HepG2 (cell line): ENCODE data around the gene SLC26A2. TPM values are rescaled to one million over a fixed set of nuclear protein-coding genes. Genes with fewer than 3 reads are reported as not detected.

ENCODE experiments used
- GPN1 ChIP-seq: sonication (generic); formaldehyde crosslinking; IDR thresholded peaks from 2 replicates; pipeline ENCODE4 v1.5.1; 2020; ENCODE audit warnings: missing genetic modification reagents, borderline replicate concordance
- HNRNPK ChIP-seq: fragments of 200-400 bp; formaldehyde crosslinking; IDR thresholded peaks from 2 replicates; pipeline ENCODE4 v1.6.1; 2018; ENCODE audit warnings: low read length, low read depth, moderate library complexity, mild to moderate bottlenecking; ENCODE audit not compliant: poor library complexity, severe bottlenecking
- MBD4 ChIP-seq: IDR thresholded peaks from 2 replicates; pipeline ENCODE4 v1.6.1; 2012; ENCODE audit warnings: low read length, inconsistent platforms, borderline replicate concordance
- NFE2L1 ChIP-seq: sonication (generic); formaldehyde crosslinking; IDR thresholded peaks from 2 replicates; pipeline ENCODE4 v1.4.0; 2020; ENCODE audit warnings: missing genetic modification reagents, mild to moderate bottlenecking, borderline replicate concordance
- RFX1 ChIP-seq: fragments of 450-650 bp; IDR thresholded peaks from 2 replicates; pipeline ENCODE4 v1.6.1; 2017
- RORA ChIP-seq: sonication (generic); formaldehyde crosslinking; IDR thresholded peaks from 2 replicates; pipeline ENCODE4 v1.5.0; 2020; ENCODE audit warnings: mild to moderate bottlenecking, missing genetic modification reagents, moderate library complexity
- SP5 ChIP-seq: IDR thresholded peaks from 2 replicates; pipeline ENCODE4 v1.6.1; 2016; ENCODE audit warnings: low read depth, borderline replicate concordance
- SRSF1 ChIP-seq: fragments of 200-400 bp; formaldehyde crosslinking; optimal IDR thresholded peaks from 2 replicates; pipeline ENCODE3; 2017; ENCODE audit warnings: mild to moderate bottlenecking, low read depth, low read length, moderate library complexity
- ZKSCAN5 ChIP-seq: sonication (generic); formaldehyde crosslinking; IDR thresholded peaks from 2 replicates; pipeline ENCODE4 v1.5.1; 2020; ENCODE audit warnings: mild to moderate bottlenecking, missing genetic modification reagents
- ZNF143 ChIP-seq: sonication (generic); formaldehyde crosslinking; IDR thresholded peaks from 2 replicates; pipeline ENCODE4 v1.4.0; 2020; ENCODE audit warnings: missing genetic modification reagents
- ZNF343 ChIP-seq: sonication (generic); formaldehyde crosslinking; IDR thresholded peaks from 2 replicates; pipeline ENCODE4 v1.4.0; 2020; ENCODE audit warnings: mild to moderate bottlenecking, missing genetic modification reagents
- ZNF431 ChIP-seq: sonication (generic); formaldehyde crosslinking; IDR thresholded peaks from 2 replicates; pipeline ENCODE4 v1.9.0; 2022; ENCODE audit warnings: missing genetic modification reagents, low read depth, mild to moderate bottlenecking, borderline replicate concordance
- ZNF670 ChIP-seq: sonication (generic); formaldehyde crosslinking; IDR thresholded peaks from 2 replicates; pipeline ENCODE4 v1.8.0; 2022; ENCODE audit warnings: mild to moderate bottlenecking, missing genetic modification reagents, borderline replicate concordance
- ZNF775 ChIP-seq: sonication (generic); formaldehyde crosslinking; IDR thresholded peaks from 2 replicates; pipeline ENCODE4 v1.4.0; 2020; ENCODE audit warnings: missing genetic modification reagents, mild to moderate bottlenecking, moderate library complexity, borderline replicate concordance
- polyA plus RNA-seq, 8 experiments: library from polyadenylated mRNA; depleted of rRNA in 3 of 8; stranded (reverse) in 7 of 8; unstranded in 1 of 8; fragments of >200 nt; fragmentation: Illumina TruSeq in 4 of 8; extraction: Trizol in 4 of 8; gene quantifications; 2 replicates each; pipeline versions ENCODE4 v1.2.1 to v1.2.3, GENCODE V29; 2011 to 2016; ENCODE audit warnings: low read depth in 4 of 8, missing spikeins in 1 of 8, mixed read lengths in 1 of 8; ENCODE audit not compliant: insufficient read depth in 1 of 8
- total RNA-seq, 5 experiments: library from RNA; depleted of rRNA; stranded (reverse); fragments of >200 nt; fragmentation: Illumina TruSeq; extraction: Trizol; gene quantifications; 2 replicates each; pipeline ENCODE4 v1.2.3, GENCODE V29; 2016; ENCODE audit warnings: low read depth in 1 of 5
- TF ChIP-seq, protein P1 (sequence below), 2 experiments: sonication (generic) in 1 of 2; formaldehyde crosslinking in 1 of 2; IDR thresholded peaks; 2 replicates each; pipeline versions ENCODE4 v1.6.1 to v1.9.0; 2014 to 2022; ENCODE audit warnings: antibody characterized with exemption in 1 of 2, borderline replicate concordance in 1 of 2, inconsistent platforms in 1 of 2, low read depth in 1 of 2, missing genetic modification reagents in 1 of 2
- TF ChIP-seq, protein P2 (sequence below): sonication (generic); formaldehyde crosslinking; conservative IDR thresholded peaks from 2 replicates; pipeline ENCODE4 v1.8.0; 2022; ENCODE audit warnings: missing genetic modification reagents
- TF ChIP-seq, protein P3 (sequence below), 2 experiments: fragments of 450-650 bp in 1 of 2; sonication (generic) in 1 of 2; formaldehyde crosslinking; IDR thresholded peaks; 2 replicates each; pipeline versions ENCODE4 v1.5.0 to v1.8.0; 2020 to 2022; ENCODE audit warnings: mild to moderate bottlenecking in 1 of 2, missing genetic modification reagents in 1 of 2
- TF ChIP-seq, protein P4 (sequence below): sonication (generic); formaldehyde crosslinking; IDR thresholded peaks from 2 replicates; pipeline ENCODE4 v1.5.0; 2020; ENCODE audit warnings: missing genetic modification reagents

The SLC26A2 gene
- total and polyA plus RNA-seq, 2 of the 13 experiments (the other 11 are each of a cell fraction or from before 2014, with no cell fraction given) = 2.2 to 7.9 TPM

DNA sequence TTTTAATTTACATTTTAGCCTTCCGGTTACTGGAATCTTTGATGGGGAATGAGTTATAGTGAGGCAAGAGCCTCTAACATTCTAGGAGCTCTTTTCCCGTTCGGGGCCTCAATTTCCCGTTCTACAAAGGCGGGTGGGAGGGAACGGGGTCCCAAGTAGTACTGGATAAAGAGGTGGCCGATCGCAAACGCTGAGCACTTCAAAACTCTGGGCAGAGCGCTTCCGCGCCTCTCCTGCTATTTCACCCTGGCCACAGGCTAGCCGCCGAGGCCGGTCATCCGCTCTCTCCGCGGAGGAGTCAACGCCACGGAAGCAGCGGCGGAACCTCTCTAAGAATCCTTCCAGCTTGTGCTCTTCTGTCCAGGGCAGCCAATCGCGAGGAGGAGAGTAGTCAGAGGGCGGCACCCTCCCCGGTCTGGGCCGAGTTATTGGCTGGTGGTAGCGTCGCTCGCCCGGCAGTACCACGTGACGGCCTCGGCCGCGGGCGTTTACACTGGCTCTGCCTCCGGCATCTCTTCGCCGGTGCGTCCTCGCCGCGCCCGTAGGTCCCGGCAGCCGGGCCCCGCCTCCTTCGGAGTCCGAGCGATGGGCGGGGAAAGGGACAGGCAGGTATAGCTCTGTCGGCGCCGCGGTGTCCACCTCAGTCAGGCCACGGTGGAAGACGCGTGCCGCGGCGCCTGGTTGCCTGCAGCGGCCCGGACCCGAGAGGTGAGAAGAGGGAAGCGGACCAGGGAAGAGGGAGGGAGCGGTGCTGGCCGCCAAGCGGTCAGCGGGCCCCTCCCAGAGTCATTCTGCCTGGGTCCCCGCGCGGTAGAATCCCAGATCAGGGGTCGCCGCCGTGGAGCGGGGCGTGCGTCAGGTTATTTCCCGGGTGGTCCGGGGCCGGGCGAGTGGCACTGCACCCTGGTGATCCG lies at the start of gene SLC26A2 (continued):
- TF ChIP-seq, protein P1, sequence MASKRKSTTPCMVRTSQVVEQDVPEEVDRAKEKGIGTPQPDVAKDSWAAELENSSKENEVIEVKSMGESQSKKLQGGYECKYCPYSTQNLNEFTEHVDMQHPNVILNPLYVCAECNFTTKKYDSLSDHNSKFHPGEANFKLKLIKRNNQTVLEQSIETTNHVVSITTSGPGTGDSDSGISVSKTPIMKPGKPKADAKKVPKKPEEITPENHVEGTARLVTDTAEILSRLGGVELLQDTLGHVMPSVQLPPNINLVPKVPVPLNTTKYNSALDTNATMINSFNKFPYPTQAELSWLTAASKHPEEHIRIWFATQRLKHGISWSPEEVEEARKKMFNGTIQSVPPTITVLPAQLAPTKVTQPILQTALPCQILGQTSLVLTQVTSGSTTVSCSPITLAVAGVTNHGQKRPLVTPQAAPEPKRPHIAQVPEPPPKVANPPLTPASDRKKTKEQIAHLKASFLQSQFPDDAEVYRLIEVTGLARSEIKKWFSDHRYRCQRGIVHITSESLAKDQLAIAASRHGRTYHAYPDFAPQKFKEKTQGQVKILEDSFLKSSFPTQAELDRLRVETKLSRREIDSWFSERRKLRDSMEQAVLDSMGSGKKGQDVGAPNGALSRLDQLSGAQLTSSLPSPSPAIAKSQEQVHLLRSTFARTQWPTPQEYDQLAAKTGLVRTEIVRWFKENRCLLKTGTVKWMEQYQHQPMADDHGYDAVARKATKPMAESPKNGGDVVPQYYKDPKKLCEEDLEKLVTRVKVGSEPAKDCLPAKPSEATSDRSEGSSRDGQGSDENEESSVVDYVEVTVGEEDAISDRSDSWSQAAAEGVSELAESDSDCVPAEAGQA (IDR thresholded peaks at IDR 0.05; ENCODE audit: low read depth) = 0 out of 2 replicates have a peak, but pooled peaks have one; percentile 15
- TF ChIP-seq, protein P1 (CRISPR knock-in tag; IDR thresholded peaks at IDR 0.05; ENCODE audit: borderline replicate concordance) = no peak
- TF ChIP-seq RFX1 (no peak), ZNF775 (no peak), ZNF343 (CRISPR knock-in tag) (no peak), ZNF143 (CRISPR knock-in tag) (no peak), GPN1 (CRISPR knock-in tag) (no peak), ZNF431 (CRISPR knock-in tag) (peak; percentile 80; the same call in 1 of the 2 replicates), RORA (peak; percentile 18; the same call in 1 of the 2 replicates), ZKSCAN5 (CRISPR knock-in tag) (no peak), SP5 (peak; percentile 43; the same call in 1 of the 2 replicates), ZNF670 (peak; percentile 84; the same call in 1 of the 2 replicates), HNRNPK (no peak), SRSF1 (no peak), NFE2L1 (CRISPR knock-in tag) (no peak; the same call in 1 of the 2 replicates), MBD4 (no peak)
- TF ChIP-seq, protein P2, sequence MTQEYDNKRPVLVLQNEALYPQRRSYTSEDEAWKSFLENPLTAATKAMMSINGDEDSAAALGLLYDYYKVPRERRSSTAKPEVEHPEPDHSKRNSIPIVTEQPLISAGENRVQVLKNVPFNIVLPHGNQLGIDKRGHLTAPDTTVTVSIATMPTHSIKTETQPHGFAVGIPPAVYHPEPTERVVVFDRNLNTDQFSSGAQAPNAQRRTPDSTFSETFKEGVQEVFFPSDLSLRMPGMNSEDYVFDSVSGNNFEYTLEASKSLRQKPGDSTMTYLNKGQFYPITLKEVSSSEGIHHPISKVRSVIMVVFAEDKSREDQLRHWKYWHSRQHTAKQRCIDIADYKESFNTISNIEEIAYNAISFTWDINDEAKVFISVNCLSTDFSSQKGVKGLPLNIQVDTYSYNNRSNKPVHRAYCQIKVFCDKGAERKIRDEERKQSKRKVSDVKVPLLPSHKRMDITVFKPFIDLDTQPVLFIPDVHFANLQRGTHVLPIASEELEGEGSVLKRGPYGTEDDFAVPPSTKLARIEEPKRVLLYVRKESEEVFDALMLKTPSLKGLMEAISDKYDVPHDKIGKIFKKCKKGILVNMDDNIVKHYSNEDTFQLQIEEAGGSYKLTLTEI (CRISPR knock-in tag) = no peak
- TF ChIP-seq, protein P3, sequence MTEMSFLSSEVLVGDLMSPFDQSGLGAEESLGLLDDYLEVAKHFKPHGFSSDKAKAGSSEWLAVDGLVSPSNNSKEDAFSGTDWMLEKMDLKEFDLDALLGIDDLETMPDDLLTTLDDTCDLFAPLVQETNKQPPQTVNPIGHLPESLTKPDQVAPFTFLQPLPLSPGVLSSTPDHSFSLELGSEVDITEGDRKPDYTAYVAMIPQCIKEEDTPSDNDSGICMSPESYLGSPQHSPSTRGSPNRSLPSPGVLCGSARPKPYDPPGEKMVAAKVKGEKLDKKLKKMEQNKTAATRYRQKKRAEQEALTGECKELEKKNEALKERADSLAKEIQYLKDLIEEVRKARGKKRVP (CRISPR knock-in tag; IDR thresholded peaks at IDR 0.05) = 0 out of 4 replicates have a peak, but pooled peaks of 1 of the 2 experiments have one; percentile 35
- TF ChIP-seq, protein P4, sequence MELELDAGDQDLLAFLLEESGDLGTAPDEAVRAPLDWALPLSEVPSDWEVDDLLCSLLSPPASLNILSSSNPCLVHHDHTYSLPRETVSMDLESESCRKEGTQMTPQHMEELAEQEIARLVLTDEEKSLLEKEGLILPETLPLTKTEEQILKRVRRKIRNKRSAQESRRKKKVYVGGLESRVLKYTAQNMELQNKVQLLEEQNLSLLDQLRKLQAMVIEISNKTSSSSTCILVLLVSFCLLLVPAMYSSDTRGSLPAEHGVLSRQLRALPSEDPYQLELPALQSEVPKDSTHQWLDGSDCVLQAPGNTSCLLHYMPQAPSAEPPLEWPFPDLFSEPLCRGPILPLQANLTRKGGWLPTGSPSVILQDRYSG = no peak
